CD4-positive, CD25-positive, alpha-beta regulatory T cell (primary cell): ENCODE measurements around the gene SLCO1A2. TPM values are rescaled to one million over a fixed set of nuclear protein-coding genes. Genes with fewer than 3 reads are reported as not detected.
A peak's percentile ranks its signal among the peaks of the same experiment; 100 is the strongest.
"Not testable (repeated sequence)": the region's sequence is repeated elsewhere in the genome, so short reads cannot be mapped to it uniquely, and the experiment has no call there.

Experiments
- ATAC-seq, 2 donors: fragments of 150-1000 bp; cut with Tn5 transposase; one replicate each; pipeline ENCODE4 v1.10.0; 2021; ENCODE audit warnings: low read depth in 2 of 2, moderate number of reproducible peaks in 2 of 2, moderate library complexity in 1 of 2
- DNase-seq, 3 donors: peaks; one replicate each; pipeline versions ENCODE4 v3.0.0 to v3.0.0-alpha.2; 2012 to 2022; ENCODE audit warnings: mixed read lengths in 1 of 3
- H3K27ac ChIP-seq: one replicate; pipeline ENCODE4 v1.7.0; 2013; ENCODE audit warnings: mild to moderate bottlenecking, low read length; ENCODE audit not compliant: insufficient read depth, poor library complexity, severe bottlenecking
- H3K27me3 ChIP-seq: one replicate; pipeline ENCODE4 v1.7.0; 2013; ENCODE audit warnings: low read length; ENCODE audit not compliant: control insufficient read depth, insufficient read depth
- H3K36me3 ChIP-seq: one replicate; pipeline ENCODE4 v1.7.0; 2013; ENCODE audit warnings: mild to moderate bottlenecking, low read length, moderate library complexity; ENCODE audit not compliant: control insufficient read depth, insufficient read depth
- H3K4me1 ChIP-seq: 2 replicates; pipeline ENCODE4 v1.7.0; 2013; ENCODE audit warnings: mild to moderate bottlenecking, low read length; ENCODE audit not compliant: insufficient read depth, control insufficient read depth, poor library complexity, severe bottlenecking
- H3K4me3 ChIP-seq: one replicate; pipeline ENCODE4 v1.7.0; 2013; ENCODE audit warnings: low read depth, mild to moderate bottlenecking, low read length, moderate library complexity
- H3K9me3 ChIP-seq, 2 experiments: 1 replicate in 1 of 2; 2 replicates in 1 of 2; pipeline ENCODE4 v1.7.0; 2013; ENCODE audit warnings: low read length in 2 of 2, mild to moderate bottlenecking in 1 of 2, moderate library complexity in 1 of 2; ENCODE audit not compliant: control insufficient read depth in 2 of 2
- H3K27ac Mint-ChIP-seq, 3 donors: one replicate each; pipeline ENCODE4 v1.8.0; 2020 to 2022; ENCODE audit warnings: mild to moderate bottlenecking in 3 of 3, mixed read lengths in 3 of 3, moderate library complexity in 2 of 3
- H3K27me3 Mint-ChIP-seq: one replicate; pipeline ENCODE4 v1.8.0; 2022; ENCODE audit warnings: mild to moderate bottlenecking, mixed read lengths
- H3K36me3 Mint-ChIP-seq: one replicate; pipeline ENCODE4 v1.8.0; 2020; ENCODE audit warnings: mixed read lengths
- H3K4me1 Mint-ChIP-seq, 4 donors: one replicate each; pipeline ENCODE4 v1.8.0; 2020 to 2022; ENCODE audit warnings: mixed read lengths in 4 of 4, mild to moderate bottlenecking in 1 of 4
- H3K4me3 Mint-ChIP-seq, 4 donors: one replicate each; pipeline ENCODE4 v1.8.0; 2020 to 2022; ENCODE audit warnings: mild to moderate bottlenecking in 4 of 4, mixed read lengths in 4 of 4, moderate library complexity in 3 of 4
- H3K9me3 Mint-ChIP-seq, 7 donors: one replicate each; pipeline ENCODE4 v1.8.0; 2020 to 2022; ENCODE audit warnings: mixed read lengths in 7 of 7, mild to moderate bottlenecking in 3 of 7, moderate library complexity in 2 of 7
- polyA plus RNA-seq, 4 donors: library from polyadenylated mRNA; unstranded; fragments of 300-500 nt; fragmentation: Illumina TruSeq; gene quantifications; one replicate each; pipeline ENCODE4 v1.2.3, GENCODE V29; 2021
- total RNA-seq: library from RNA; stranded (reverse); gene quantifications from one replicate; pipeline ENCODE4 v1.2.3, GENCODE V29; 2022

SLCO1A2 gene
- total RNA-seq (not detected), polyA plus RNA-seq (not detected)

GRCh38 chr12:21334771-21335325 is at the start of gene SLCO1A2:
SLCO1A2 (minus strand) TSS chr12:21334917; CDS start chr12:21334647, 270 bp downstream.
- Histone ChIP-seq H3K9me3 (peaks cover 0 to 6% of the 10 kb centered on the region in 2 experiments), H3K27me3 (peaks cover 3% of the 10 kb centered on the region), H3K27ac (no peak within 1 kb of the TSS), H3K4me1 (no peaks in the 10 kb centered on the region), H3K4me3 (no peak within 1 kb of the TSS), H3K36me3 (no peaks in the 10 kb centered on the region)
- H3K27ac Mint-ChIP-seq: no peak within 1 kb of the TSS
- H3K4me1 Mint-ChIP-seq: no peaks in the 10 kb centered on the region
- no peak for DNase-seq
- H3K4me3 Mint-ChIP-seq: no peak within 1 kb of the TSS
- H3K27me3 Mint-ChIP-seq: peaks cover 10% of the 10 kb centered on the region
- H3K9me3 Mint-ChIP-seq: peaks cover 0 to 2% (median 0%) of the 10 kb centered on the region in 7 donors
- no peaks in the 10 kb centered on the region for H3K36me3 Mint-ChIP-seq
- ATAC-seq: no peak

GRCh38 chr12:21384261-21384660 is 49.5 kb upstream of the SLCO1A2 start:
- H3K27ac ChIP-seq: no peak overlapping the region
- Mint-ChIP-seq H3K27ac (no peak overlapping the region), H3K27me3 (peaks cover 11% of the 10 kb centered on the region), H3K4me1 (peaks cover 0 to 2% (median 0%) of the 10 kb centered on the region in 4 donors), H3K9me3 (no peaks in the 10 kb centered on the region), H3K36me3 (no peaks in the 10 kb centered on the region), H3K4me3 (no peak overlapping the region)
- no peaks in the 10 kb centered on the region for H3K27me3 ChIP-seq
- H3K36me3 ChIP-seq: no peaks in the 10 kb centered on the region
- no peaks in the 10 kb centered on the region for H3K9me3 ChIP-seq
- no peak for DNase-seq
- H3K4me1 ChIP-seq: no peaks in the 10 kb centered on the region
- H3K4me3 ChIP-seq: no peak overlapping the region
- no peak for ATAC-seq

GRCh38 chr12:21381320-21381719 is 46.6 kb upstream of the SLCO1A2 start:
- H3K27me3 Mint-ChIP-seq: peaks cover 12% of the 10 kb centered on the region
- H3K9me3 Mint-ChIP-seq, H3K9me3 ChIP-seq, H3K27ac ChIP-seq, H3K4me3 Mint-ChIP-seq, H3K27ac Mint-ChIP-seq, H3K27me3 ChIP-seq, H3K4me3 ChIP-seq, ATAC-seq, H3K36me3 Mint-ChIP-seq, DNase-seq, H3K36me3 ChIP-seq, H3K4me1 Mint-ChIP-seq, H3K4me1 ChIP-seq: not testable (repeated sequence)

GRCh38 chr12:21379218-21379617 is 44.5 kb upstream of the SLCO1A2 start:
- H3K36me3 ChIP-seq: no peaks in the 10 kb centered on the region
- no peak for ATAC-seq
- peaks cover 0 to 2% (median 0%) of the 10 kb centered on the region in 4 donors for H3K4me1 Mint-ChIP-seq
- H3K27ac ChIP-seq: no peak overlapping the region
- no peak overlapping the region for H3K27ac Mint-ChIP-seq
- H3K9me3 ChIP-seq: no peaks in the 10 kb centered on the region
- H3K9me3 Mint-ChIP-seq: no peaks in the 10 kb centered on the region
- no peaks in the 10 kb centered on the region for H3K36me3 Mint-ChIP-seq
- DNase-seq: no peak
- peaks cover 6% of the 10 kb centered on the region for H3K27me3 ChIP-seq
- H3K4me3 Mint-ChIP-seq: no peak overlapping the region
- H3K4me3 ChIP-seq: no peak overlapping the region
- H3K27me3 Mint-ChIP-seq: peaks cover 17% of the 10 kb centered on the region
- no peaks in the 10 kb centered on the region for H3K4me1 ChIP-seq

DNA sequence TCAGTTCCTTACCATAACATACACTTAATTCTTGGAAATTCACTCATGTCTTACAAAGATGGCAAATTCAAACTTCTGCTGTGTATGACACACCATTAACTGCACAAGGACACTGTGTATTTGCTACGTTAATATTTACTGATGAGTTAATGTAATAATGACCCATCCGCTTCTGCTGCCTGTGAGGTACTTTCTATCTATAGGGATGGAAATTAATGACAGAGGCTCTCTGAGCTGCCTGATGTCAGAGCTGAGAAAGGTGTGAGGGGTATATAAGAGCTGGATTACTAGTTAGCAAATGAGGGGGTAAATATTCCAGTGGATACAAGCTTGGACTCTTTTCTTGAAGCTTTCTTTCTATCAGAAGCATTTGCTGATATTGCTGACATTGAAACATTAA is 37.9 kb upstream of the SLCO1A2 start, which contains the start of gene IAPP:
Gene IAPP, plus strand, starts transcription at position 301 of the 400 bp plus-strand sequence. CDS start 450 bp downstream, outside the sequence.
- ATAC-seq (no peak), DNase-seq (no peak)
- no peak within 1 kb of the TSS for H3K4me3 Mint-ChIP-seq
- peaks cover 16% of the 10 kb centered on the region for H3K27me3 Mint-ChIP-seq
- H3K4me1 Mint-ChIP-seq: peaks cover 0 to 3% (median 0%) of the 10 kb centered on the region in 4 donors
- no peaks in the 10 kb centered on the region for H3K36me3 Mint-ChIP-seq
- no peak within 1 kb of the TSS for H3K27ac Mint-ChIP-seq
- Histone ChIP-seq H3K9me3 (no peaks in the 10 kb centered on the region), H3K4me3 (no peak within 1 kb of the TSS), H3K36me3 (no peaks in the 10 kb centered on the region), H3K4me1 (no peaks in the 10 kb centered on the region), H3K27me3 (peaks cover 9% of the 10 kb centered on the region), H3K27ac (no peak within 1 kb of the TSS)
- H3K9me3 Mint-ChIP-seq: no peaks in the 10 kb centered on the region

DNA sequence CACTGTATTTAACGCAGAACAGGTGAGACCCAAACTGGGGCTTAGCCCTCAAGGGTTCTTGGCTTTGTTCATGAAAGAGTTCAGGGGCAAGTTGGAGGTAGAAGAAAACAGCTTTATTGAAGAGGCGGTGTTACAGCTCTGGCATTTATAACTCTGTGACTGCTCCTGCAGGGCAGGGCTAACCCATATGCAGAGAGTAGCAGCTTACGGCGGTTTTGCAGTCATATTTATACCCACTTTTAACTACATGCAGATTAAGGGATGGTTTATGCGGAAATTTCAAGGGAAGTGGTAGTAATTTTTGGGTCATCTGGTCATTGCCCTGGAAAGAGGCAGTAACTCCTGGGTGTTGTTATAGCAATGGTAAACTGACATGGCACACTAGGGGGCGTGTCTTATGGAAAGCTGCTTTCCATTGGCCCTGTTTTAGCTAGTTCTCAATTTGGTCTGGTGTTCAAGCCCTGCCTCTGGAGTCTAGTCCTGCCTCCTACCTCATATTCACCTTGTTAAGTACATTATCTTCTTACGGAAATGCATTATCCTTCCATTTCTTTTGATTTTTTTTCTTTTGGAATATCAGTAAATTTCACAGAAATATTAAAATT is 36.2 kb upstream of the SLCO1A2 start:
- ATAC-seq (no peak), DNase-seq (no peak)
- Histone ChIP-seq H3K4me3 (no peak overlapping the region), H3K9me3 (no peaks in the 10 kb centered on the region), H3K27ac (no peak overlapping the region), H3K27me3 (peaks cover 3% of the 10 kb centered on the region), H3K4me1 (no peaks in the 10 kb centered on the region), H3K36me3 (no peaks in the 10 kb centered on the region)
- Mint-ChIP-seq H3K27ac (no peak overlapping the region), H3K9me3 (no peaks in the 10 kb centered on the region), H3K36me3 (no peaks in the 10 kb centered on the region), H3K27me3 (peaks cover 12% of the 10 kb centered on the region), H3K4me3 (no peak overlapping the region), H3K4me1 (peaks cover 0 to 5% (median 0%) of the 10 kb centered on the region in 4 donors)

DNA sequence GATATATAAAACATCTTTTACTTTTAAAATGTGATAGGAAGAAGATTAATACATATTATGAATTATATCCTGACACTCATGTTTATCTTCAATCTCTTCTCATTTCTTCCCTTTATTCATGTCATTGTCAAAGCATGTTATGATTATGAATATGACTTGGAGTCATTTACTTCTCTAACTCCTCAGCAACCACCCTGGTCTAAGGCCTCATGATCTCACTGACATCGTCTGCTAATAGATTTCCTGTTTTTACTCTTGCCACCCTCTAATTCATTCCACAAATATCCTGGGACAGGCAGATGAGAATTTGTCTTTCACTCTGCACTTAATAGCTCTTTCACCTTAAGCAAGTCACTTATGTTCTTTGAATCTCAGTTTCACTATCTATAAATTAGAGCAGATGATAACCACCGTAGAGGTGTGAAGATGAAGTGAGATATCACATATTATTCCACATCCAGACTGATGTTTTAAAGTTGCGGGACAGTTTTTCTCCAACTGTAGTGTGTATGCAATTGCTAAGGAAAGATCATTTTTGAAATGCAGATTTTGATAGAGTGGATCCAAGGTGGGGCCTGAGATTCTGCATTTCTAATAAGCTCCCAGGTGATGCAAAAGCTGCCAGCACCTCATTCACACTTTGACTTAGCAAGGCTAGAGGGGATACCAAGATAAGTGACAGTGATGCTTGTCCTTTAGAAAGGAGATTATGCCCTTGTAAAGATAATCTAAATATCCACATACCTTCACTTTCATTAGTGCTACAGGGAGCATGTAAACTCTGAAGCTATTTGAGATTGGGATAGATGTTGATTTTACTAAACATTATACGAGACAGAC is 34.6 kb upstream of the SLCO1A2 start:
- H3K27ac Mint-ChIP-seq: no peak overlapping the region
- no peak overlapping the region for H3K4me3 Mint-ChIP-seq
- H3K4me1 ChIP-seq: no peaks in the 10 kb centered on the region
- DNase-seq: peak in 1 of 3 donors; percentile 0
- H3K4me1 Mint-ChIP-seq: peaks cover 0 to 5% (median 0%) of the 10 kb centered on the region in 4 donors
- no peak overlapping the region for H3K27ac ChIP-seq
- H3K9me3 ChIP-seq: no peaks in the 10 kb centered on the region
- H3K27me3 ChIP-seq: peaks cover 3% of the 10 kb centered on the region
- peaks cover 10% of the 10 kb centered on the region for H3K27me3 Mint-ChIP-seq
- H3K36me3 Mint-ChIP-seq: no peaks in the 10 kb centered on the region
- no peak overlapping the region for H3K4me3 ChIP-seq
- H3K9me3 Mint-ChIP-seq: peaks cover 0 to 2% (median 0%) of the 10 kb centered on the region in 7 donors
- ATAC-seq: no peak
- H3K36me3 ChIP-seq: no peaks in the 10 kb centered on the region
